ENCODE results near the gene RNF225. TPM values are rescaled to one million over a fixed set of nuclear protein-coding genes. Genes with fewer than 3 reads are reported as not detected.

RNF225 gene
- total and polyA plus RNA-seq, 9 of the 15 experiments (the other 6 are each of a cell fraction or from before 2014, with no cell fraction given) = 0.33 TPM; not detected in 8

DNA sequence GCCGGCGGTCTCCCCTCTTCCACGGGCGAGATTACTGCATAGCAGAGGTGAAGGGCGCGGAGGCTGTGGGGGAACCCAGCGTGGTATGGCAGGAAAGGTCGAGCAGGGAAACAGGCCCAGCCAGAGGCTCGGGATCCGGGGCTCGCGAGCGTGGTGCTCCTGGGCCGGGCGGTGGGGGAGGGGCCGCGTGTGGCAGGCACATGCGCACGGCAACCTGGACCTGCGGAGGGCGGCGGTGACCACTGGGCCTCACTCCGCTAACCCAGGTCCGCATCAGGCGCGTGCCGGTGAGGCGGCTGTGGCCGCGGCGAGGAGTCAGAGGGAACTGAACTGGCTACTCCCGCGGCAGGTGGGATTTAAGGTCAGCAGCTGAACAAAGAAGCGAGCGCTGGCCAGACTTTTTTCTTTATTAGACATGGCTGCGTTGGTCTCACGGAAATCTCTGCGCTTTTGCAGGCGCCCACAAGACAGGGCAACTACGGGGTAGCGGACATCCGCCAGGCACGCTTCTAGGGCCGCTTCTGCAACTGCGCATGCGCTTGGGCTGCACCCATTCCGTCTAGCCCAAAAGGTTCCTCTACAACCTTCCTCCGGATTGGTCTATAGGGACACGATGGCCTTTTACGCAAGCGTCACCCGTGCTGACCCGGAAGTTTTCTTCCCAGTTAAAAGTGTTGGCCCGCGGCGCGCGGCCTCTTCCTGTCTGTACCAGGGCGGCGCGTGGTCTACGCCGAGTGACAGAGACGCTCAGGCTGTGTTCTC, 8.7 kb upstream of the RNF225 start, which contains the start of gene RPS5 (continued):
- TF ChIP-seq, protein P1, sequence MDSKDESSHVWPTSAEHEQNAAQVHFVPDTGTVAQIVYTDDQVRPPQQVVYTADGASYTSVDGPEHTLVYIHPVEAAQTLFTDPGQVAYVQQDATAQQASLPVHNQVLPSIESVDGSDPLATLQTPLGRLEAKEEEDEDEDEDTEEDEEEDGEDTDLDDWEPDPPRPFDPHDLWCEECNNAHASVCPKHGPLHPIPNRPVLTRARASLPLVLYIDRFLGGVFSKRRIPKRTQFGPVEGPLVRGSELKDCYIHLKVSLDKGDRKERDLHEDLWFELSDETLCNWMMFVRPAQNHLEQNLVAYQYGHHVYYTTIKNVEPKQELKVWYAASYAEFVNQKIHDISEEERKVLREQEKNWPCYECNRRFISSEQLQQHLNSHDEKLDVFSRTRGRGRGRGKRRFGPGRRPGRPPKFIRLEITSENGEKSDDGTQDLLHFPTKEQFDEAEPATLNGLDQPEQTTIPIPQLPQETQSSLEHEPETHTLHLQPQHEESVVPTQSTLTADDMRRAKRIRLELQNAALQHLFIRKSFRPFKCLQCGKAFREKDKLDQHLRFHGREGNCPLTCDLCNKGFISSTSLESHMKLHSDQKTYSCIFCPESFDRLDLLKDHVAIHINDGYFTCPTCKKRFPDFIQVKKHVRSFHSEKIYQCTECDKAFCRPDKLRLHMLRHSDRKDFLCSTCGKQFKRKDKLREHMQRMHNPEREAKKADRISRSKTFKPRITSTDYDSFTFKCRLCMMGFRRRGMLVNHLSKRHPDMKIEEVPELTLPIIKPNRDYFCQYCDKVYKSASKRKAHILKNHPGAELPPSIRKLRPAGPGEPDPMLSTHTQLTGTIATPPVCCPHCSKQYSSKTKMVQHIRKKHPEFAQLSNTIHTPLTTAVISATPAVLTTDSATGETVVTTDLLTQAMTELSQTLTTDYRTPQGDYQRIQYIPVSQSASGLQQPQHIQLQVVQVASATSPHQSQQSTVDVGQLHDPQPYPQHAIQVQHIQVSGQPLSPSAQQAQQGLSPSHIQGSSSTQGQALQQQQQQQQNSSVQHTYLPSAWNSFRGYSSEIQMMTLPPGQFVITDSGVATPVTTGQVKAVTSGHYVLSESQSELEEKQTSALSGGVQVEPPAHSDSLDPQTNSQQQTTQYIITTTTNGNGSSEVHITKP (IDR thresholded peaks at IDR 0.05; ENCODE audit: partially characterized antibody) = peak; percentile 69
- TF ChIP-seq, protein P2, sequence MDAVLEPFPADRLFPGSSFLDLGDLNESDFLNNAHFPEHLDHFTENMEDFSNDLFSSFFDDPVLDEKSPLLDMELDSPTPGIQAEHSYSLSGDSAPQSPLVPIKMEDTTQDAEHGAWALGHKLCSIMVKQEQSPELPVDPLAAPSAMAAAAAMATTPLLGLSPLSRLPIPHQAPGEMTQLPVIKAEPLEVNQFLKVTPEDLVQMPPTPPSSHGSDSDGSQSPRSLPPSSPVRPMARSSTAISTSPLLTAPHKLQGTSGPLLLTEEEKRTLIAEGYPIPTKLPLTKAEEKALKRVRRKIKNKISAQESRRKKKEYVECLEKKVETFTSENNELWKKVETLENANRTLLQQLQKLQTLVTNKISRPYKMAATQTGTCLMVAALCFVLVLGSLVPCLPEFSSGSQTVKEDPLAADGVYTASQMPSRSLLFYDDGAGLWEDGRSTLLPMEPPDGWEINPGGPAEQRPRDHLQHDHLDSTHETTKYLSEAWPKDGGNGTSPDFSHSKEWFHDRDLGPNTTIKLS (IDR thresholded peaks at IDR 0.05; ENCODE audit: borderline replicate concordance, low read depth) = peak; percentile 24; the same call in 1 of the 2 replicates
- no peak for TF ChIP-seq ZNF408 (CRISPR knock-in tag; IDR thresholded peaks at IDR 0.05; ENCODE audit: low read depth)
- TF ChIP-seq, protein P3, sequence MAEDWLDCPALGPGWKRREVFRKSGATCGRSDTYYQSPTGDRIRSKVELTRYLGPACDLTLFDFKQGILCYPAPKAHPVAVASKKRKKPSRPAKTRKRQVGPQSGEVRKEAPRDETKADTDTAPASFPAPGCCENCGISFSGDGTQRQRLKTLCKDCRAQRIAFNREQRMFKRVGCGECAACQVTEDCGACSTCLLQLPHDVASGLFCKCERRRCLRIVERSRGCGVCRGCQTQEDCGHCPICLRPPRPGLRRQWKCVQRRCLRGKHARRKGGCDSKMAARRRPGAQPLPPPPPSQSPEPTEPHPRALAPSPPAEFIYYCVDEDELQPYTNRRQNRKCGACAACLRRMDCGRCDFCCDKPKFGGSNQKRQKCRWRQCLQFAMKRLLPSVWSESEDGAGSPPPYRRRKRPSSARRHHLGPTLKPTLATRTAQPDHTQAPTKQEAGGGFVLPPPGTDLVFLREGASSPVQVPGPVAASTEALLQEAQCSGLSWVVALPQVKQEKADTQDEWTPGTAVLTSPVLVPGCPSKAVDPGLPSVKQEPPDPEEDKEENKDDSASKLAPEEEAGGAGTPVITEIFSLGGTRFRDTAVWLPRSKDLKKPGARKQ (CRISPR knock-in tag; IDR thresholded peaks at IDR 0.05) = no peak
- TF ChIP-seq U2AF1 (optimal IDR thresholded peaks at IDR 0.05; ENCODE audit: low read depth, low read length) = no peak
- no peak for TF ChIP-seq MAFG (tag; conservative IDR thresholded peaks at IDR 0.05)
- TF ChIP-seq NELFE (IDR thresholded peaks at IDR 0.05; ENCODE audit: insufficient read depth, insufficient read length) = peak; percentile 46
- TF ChIP-seq TAF9B (IDR thresholded peaks at IDR 0.05; ENCODE audit: partially characterized antibody) = peak; percentile 97
- TF ChIP-seq MYNN (IDR thresholded peaks at IDR 0.05) = no peak
- no peak for TF ChIP-seq MYNN (CRISPR knock-in tag; IDR thresholded peaks at IDR 0.05)
- no peak for TF ChIP-seq ATF3 (IDR thresholded peaks at IDR 0.05)
- 0 out of 2 replicates have a peak, but pooled peaks have one; percentile 13 for TF ChIP-seq ATF3 (CRISPR knock-in tag; conservative IDR thresholded peaks at IDR 0.05)
- TF ChIP-seq, protein P4, sequence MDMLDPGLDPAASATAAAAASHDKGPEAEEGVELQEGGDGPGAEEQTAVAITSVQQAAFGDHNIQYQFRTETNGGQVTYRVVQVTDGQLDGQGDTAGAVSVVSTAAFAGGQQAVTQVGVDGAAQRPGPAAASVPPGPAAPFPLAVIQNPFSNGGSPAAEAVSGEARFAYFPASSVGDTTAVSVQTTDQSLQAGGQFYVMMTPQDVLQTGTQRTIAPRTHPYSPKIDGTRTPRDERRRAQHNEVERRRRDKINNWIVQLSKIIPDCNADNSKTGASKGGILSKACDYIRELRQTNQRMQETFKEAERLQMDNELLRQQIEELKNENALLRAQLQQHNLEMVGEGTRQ (CRISPR knock-in tag; IDR thresholded peaks at IDR 0.05) = 0 out of 2 replicates have a peak, but pooled peaks have one; percentile 12
- no peak for TF ChIP-seq KDM1A (IDR thresholded peaks at IDR 0.05)
- TF ChIP-seq ATF2 (CRISPR knock-in tag; IDR thresholded peaks at IDR 0.05) = no peak
- 0 out of 2 replicates have a peak, but pooled peaks have one; percentile 11 for TF ChIP-seq E2F3 (CRISPR knock-in tag; IDR thresholded peaks at IDR 0.05)
- peak; percentile 96 for TF ChIP-seq POLR2H (tag; IDR thresholded peaks at IDR 0.05; ENCODE audit: low read depth)
